ENCODE data around the gene NEDD4L. TPM values are rescaled to one million over a fixed set of nuclear protein-coding genes. Genes with fewer than 3 reads are reported as not detected.
"Not testable (repeated sequence)": the region's sequence is repeated elsewhere in the genome, so short reads cannot be mapped to it uniquely, and the experiment has no call there.

The NEDD4L gene
- total RNA-seq, 1 donor: 31.5 TPM

- H3K4me3 ChIP-seq (ENCODE audit: low read depth, low read length): peak overlapping the region; percentile 71
- no peak for TF ChIP-seq CTCF (IDR thresholded peaks at IDR 0.05; ENCODE audit: insufficient read depth, low read depth, low read length)
- DNase-seq (ENCODE audit: low read depth): no peak
Measured at GRCh38 chr18:58046093-58046793, 2.2 kb downstream of the NEDD4L start.

- H3K4me3 ChIP-seq (ENCODE audit: low read depth, low read length): no peak overlapping the region
- TF ChIP-seq CTCF (IDR thresholded peaks at IDR 0.05; ENCODE audit: insufficient read depth, low read depth, low read length): no peak
- DNase-seq (ENCODE audit: low read depth): no peak
Measured at GRCh38 chr18:58046794-58047555, 2.9 kb downstream of the NEDD4L start.

- DNase-seq (ENCODE audit: low read depth): no peak
- TF ChIP-seq CTCF (IDR thresholded peaks at IDR 0.05; ENCODE audit: insufficient read depth, low read depth, low read length): no peak
Measured at GRCh38 chr18:58047556-58047882, 3.5 kb downstream of the NEDD4L start.

GRCh38 chr18:58048081-58048642 is 4.1 kb downstream of the NEDD4L start:
- no peak for DNase-seq (ENCODE audit: low read depth)
- TF ChIP-seq CTCF (IDR thresholded peaks at IDR 0.05; ENCODE audit: insufficient read depth, low read depth, low read length): no peak

More at GRCh38 chr18:58047556-58047882, 3.5 kb downstream of the NEDD4L start:
- H3K4me3 ChIP-seq (ENCODE audit: low read depth, low read length): no peak overlapping the region

GRCh38 chr18:58049000-58049688 is 5.1 kb downstream of the NEDD4L start:
- TF ChIP-seq CTCF (IDR thresholded peaks at IDR 0.05; ENCODE audit: insufficient read depth, low read depth, low read length): no peak
- DNase-seq (ENCODE audit: low read depth): no peak
- no peak overlapping the region for H3K4me3 ChIP-seq (ENCODE audit: low read depth, low read length)

More at GRCh38 chr18:58048081-58048642, 4.1 kb downstream of the NEDD4L start:
- no peak overlapping the region for H3K4me3 ChIP-seq (ENCODE audit: low read depth, low read length)

GRCh38 chr18:58050963-58051362 is 6.9 kb downstream of the NEDD4L start:
- DNase-seq (ENCODE audit: low read depth); H3K4me3 ChIP-seq (ENCODE audit: low read depth, low read length): not testable (repeated sequence)

Data from fibroblast of villous mesenchyme (primary cell).